AG09309 (cell line): ENCODE measurements around the gene PTRH2.

Source experiments
- DNase-seq: peaks from one replicate; pipeline ENCODE4 v3.0.0-alpha.2; 2010; ENCODE audit warnings: low read depth
- H3K4me3 ChIP-seq: 2 replicates; pipeline ENCODE4 v1.5.1; 2011; ENCODE audit warnings: mild to moderate bottlenecking, low read depth, low read length, moderate library complexity; ENCODE audit not compliant: control insufficient read depth
- TF ChIP-seq, protein P1 (sequence below): IDR thresholded peaks from 2 replicates; pipeline ENCODE4 v1.5.1; 2011; ENCODE audit warnings: mild to moderate bottlenecking, low read depth, low read length, inconsistent platforms; ENCODE audit not compliant: insufficient read depth, control insufficient read depth; ENCODE audit errors: missing control alignments

The PTRH2 gene

DNA sequence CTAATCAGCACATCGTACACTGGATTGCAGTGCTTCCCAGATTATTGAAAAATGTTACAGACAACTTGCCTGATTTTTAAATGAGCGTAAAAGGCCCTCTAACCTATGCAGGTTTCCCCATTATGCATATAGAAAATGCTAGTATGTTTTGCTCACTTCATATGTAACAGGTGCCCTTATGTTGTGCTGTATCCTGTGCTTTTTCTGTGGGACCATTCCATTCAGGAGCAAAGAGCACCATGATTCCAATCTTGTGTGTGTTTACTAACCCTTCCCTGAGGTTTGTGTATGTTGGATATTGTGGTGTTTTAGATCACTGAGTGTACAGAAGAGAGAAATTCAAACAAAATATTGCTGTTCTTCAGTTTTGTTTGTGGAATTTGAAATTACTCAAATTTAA lies 12.9 kb downstream of the PTRH2 start:
- DNase-seq = no peak
- H3K4me3 ChIP-seq = no peak overlapping the region
- TF ChIP-seq, protein P1, sequence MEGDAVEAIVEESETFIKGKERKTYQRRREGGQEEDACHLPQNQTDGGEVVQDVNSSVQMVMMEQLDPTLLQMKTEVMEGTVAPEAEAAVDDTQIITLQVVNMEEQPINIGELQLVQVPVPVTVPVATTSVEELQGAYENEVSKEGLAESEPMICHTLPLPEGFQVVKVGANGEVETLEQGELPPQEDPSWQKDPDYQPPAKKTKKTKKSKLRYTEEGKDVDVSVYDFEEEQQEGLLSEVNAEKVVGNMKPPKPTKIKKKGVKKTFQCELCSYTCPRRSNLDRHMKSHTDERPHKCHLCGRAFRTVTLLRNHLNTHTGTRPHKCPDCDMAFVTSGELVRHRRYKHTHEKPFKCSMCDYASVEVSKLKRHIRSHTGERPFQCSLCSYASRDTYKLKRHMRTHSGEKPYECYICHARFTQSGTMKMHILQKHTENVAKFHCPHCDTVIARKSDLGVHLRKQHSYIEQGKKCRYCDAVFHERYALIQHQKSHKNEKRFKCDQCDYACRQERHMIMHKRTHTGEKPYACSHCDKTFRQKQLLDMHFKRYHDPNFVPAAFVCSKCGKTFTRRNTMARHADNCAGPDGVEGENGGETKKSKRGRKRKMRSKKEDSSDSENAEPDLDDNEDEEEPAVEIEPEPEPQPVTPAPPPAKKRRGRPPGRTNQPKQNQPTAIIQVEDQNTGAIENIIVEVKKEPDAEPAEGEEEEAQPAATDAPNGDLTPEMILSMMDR = no peak

DNA sequence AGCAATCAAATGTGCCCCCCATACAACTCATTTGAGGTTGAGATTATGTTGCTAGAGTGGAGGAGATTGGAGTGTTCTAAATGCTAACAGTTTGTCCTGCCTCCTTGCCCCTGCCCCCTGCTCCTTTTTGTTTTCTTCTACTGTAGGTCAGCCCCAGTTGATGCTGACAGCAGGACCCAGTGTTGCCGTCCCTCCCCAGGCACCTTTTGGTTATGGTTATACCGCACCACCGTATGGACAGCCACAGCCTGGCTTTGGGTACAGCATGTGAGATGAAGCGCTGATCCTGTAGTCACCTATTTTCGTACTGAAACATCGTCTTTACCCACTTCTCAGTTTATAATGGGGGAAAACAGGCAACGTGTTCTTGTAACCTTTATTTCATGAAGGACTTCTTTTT lies 13.6 kb downstream of the PTRH2 start:
- no peak for DNase-seq
- TF ChIP-seq, protein P1 = no peak
- H3K4me3 ChIP-seq = no peak overlapping the region

DNA sequence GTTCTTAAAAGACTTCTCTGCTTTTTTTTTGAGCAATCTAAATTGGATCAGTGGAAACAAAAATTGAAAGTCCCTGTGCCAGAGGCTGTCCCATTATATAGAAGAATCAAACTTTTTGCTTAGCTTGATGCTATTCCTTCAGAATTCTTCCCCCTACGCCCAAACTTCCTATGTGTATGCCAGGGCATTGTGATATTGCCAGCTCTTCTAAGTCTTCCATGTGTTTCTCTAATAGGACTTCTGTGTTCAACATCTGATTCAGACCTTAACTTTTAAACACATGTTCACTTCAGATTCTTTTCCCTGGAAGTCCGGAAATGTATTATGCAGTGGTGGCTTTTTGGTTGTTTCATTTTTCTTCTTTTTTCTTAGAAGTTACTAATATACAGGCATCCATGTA lies 18.7 kb downstream of the PTRH2 start:
- DNase-seq = no peak
- no peak overlapping the region for H3K4me3 ChIP-seq

DNA sequence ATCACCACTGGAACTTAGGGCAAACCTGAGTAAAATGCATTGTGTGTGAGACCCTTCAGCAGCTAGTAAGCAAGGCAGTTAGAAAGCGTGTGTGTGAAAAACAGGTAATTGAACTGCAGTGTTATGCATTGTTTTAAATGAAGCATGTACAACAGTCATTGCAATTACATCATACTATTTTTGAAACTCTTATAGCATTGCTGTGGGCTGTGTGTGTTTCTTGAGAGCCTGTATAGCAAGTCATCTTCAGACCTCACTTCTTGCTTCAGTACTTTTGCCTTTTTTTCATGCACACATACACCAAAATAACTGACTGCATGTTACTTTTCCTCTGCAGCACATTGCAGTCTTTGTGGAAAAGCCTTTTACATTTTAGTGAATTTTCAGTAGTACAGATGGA lies 19.2 kb downstream of the PTRH2 start:
- TF ChIP-seq, protein P1 = no peak
- no peak for DNase-seq
- H3K4me3 ChIP-seq = no peak overlapping the region

More for the DNA sequence above, 18.7 kb downstream of the PTRH2 start:
- TF ChIP-seq, protein P1 = no peak

DNA sequence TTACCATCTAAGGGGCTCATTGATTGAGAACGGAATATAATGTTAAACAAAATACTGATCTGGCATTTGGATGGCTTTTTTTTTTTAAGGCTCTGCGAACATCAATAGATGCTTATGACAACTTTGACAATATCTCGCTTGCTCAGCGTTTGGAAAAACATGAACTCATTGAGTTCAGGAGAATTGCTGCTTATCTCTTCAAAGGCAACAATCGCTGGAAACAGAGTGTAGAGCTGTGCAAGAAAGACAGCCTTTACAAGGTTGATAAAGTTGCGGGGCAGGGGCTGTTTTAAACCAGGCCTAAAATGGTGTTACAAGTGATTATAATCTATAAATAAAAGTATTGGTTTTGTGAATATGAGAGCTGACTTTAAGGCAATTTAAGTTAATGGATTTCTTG lies 22.3 kb downstream of the PTRH2 start:
- TF ChIP-seq, protein P1 = no peak
- no peak overlapping the region for H3K4me3 ChIP-seq
- no peak for DNase-seq

DNA sequence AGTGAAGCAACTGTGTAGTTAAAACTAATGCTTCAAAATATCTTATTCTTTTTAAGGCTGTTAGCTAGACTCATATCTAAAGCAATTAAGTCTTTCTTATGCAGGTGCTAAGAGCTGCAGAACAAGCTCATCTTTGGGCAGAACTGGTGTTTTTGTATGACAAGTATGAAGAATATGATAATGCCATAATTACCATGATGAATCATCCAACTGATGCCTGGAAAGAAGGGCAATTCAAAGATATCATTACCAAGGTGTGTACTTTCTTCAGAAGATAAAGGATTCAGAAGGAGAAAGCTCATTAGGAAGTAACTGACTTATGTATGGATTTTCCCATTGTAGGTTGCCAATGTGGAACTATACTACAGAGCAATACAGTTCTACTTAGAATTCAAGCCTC lies 23.9 kb downstream of the PTRH2 start:
- DNase-seq = no peak
- no peak overlapping the region for H3K4me3 ChIP-seq
- TF ChIP-seq, protein P1 = no peak

DNA sequence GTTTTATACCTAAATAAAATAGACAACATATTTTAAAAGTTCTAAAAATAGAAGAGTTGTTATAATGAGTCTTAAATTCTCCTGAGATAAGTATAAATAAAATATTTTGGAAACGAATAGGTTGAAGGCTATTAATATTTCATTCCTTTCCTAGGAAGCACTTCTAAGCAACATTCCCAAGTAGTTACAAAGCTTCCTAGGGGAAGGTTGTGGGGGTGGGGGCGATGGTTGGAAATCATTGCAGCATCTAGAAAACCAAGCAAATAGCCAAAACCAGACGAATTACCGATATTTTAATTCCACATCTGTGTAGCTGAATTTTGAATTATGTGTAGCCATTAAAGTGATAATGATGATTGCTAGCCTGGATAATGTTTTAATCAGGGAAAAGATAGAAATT lies 26.9 kb downstream of the PTRH2 start:
- no peak for DNase-seq
- TF ChIP-seq, protein P1 = no peak
- H3K4me3 ChIP-seq = no peak overlapping the region
